GOT3 (cell line): Measurements from ENCODE around the gene AP4B1.
A peak's percentile ranks its signal among the peaks of the same experiment; 100 is the strongest.
"Not testable (repeated sequence)": the region's sequence is repeated elsewhere in the genome, so short reads cannot be mapped to it uniquely, and the experiment has no call there.

Experiments used
- DNase-seq: peaks from one replicate; lab custom pipeline; 2025; ENCODE audit warnings: mixed read lengths; lab: John Stamatoyannopoulos, UW

Gene AP4B1

GRCh38 chr1:113904674-113905434 lies at the start of gene AP4B1, which contains the start of gene DCLRE1B:
Gene AP4B1, minus strand, starts transcription at chr1:113904799. Its CDS starts 82 bp downstream, at chr1:113904717.
Gene DCLRE1B, plus strand, starts transcription at chr1:113905326. Its CDS starts 261 bp downstream, at chr1:113905587.
- peak; percentile 86 for DNase-seq

GRCh38 chr1:113951719-113952118 lies 47.1 kb upstream of the AP4B1 start:
- no peak for DNase-seq

DNA sequence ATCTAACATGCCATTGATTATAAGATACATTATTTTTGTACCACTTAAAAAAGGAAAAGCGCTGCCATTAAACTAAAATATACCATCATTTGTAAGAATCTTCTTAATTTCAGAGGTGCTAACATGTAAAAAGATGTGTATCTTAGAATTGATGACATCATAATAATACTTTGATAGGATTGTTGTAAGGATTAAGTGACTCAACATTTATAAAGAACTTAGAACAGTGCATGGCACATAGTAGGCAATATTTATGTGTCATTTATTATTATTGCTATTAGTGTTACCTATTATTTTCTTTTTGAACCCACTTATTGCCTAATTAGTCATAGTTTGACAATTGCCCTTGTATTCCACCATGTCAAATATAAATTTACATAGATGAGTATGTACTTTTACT lies 46.3 kb upstream of the AP4B1 start:
- no peak for DNase-seq

GRCh38 chr1:113949007-113949406 lies 44.4 kb upstream of the AP4B1 start:
- DNase-seq = no peak

GRCh38 chr1:113948151-113948550 lies 43.6 kb upstream of the AP4B1 start:
- not testable (repeated sequence) for DNase-seq

- no peak for DNase-seq
These were observed 42.9 kb upstream of the AP4B1 start for GRCh38 chr1:113947388-113948107.

DNA sequence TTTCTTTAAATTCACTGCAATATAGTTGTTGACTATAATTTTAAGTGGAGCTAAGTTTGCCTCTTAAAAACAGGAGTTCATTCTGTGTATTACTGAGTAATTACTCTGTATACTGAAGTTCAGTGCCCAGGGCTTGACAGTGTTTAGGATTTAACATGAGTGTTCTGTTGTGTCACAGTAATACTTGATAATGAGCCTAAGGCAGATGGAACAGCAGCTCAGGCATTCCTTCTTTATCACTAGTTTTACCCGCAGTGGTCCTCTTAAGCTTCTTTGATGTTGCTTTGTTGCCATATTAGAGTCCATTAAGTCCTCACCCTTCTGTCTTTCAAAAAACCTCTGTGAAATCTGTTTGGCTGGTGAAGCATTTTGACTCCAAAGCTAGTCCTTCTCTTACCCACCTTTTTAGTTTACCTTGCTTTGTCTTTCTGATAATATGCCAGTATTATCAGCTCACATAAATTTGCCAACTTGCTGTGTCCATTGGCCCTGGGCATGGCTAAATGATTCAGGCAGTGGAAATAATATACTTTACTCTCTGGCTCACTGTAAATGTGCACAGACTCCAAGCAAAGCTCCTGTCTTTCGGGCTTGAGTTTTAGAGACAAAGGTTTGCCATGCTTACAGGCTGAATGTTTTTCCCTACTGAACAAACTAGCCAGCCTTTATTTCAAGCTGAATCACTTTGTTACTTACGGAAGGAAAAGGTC lies 42.2 kb upstream of the AP4B1 start:
- DNase-seq = no peak

GRCh38 chr1:113946112-113946511 lies 41.5 kb upstream of the AP4B1 start:
- no peak for DNase-seq

DNA sequence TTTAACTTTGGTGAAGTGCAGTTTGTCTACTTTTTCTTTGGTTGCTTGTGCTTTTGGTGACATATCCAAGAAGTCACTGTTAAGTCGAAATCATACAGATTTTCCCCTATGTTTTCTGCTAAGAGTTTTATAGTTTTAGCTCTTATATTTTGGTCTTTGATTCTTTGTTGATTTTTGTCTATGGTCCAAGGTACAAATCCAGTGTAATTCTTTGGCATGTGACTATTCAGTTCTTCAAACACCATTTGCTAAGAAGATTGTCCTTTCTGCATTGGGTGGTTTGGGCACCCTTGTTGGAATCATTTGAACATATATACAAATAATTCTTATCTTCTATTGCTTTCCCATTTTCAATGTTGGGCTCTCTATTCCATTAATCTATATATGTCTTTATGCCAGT lies 40.7 kb upstream of the AP4B1 start:
- DNase-seq = no peak

DNA sequence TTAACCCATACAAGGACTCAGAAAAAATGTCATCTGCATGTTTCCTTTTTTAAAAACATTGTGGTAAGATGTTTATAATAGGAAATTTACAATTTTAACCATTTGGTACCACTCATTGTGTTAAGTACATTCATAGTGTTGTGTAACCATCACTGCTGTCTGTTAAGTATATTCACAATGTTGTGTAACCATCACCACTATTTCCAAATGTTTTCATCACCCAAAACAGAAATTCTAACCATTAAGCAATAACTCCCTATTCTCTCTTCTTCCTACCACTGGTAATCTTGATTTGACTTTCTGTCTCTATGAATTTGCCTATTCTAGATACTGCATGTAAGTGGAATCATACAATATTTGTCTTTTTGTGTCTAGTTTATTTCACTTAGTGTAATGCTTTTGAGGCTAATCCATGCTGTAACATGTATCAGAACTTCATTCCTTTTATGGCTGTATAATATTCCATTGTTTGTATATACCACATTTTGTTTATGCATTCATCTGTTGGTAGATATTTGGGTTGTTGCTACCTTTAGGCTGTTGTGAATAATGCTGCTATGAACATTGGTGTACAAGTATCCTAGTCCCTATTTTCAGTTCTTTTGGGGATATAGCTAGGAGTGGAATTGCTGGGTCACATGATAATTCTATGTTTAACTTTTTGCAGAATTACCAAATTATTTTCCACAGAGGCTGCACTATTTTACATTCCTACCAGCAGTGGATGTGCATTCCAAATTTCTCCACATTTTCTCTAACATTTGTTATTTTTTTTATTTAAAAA lies 38.6 kb upstream of the AP4B1 start:
- no peak for DNase-seq

- DNase-seq = no peak
These were observed 37.9 kb upstream of the AP4B1 start for GRCh38 chr1:113942527-113942926.

DNA sequence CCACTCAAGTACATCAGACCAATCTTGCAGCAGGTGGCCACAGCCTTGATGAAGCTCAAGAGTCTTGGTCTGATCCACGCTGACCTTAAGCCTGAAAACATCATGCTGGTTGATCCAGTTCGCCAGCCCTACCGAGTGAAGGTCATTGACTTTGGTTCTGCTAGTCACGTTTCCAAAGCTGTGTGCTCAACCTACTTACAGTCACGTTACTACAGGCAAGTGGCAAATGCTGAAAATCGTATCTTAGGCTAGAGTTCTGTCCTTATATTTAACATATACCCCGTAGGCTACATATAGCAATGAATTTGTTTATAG lies 36.6 kb upstream of the AP4B1 start:
- DNase-seq = no peak

DNA sequence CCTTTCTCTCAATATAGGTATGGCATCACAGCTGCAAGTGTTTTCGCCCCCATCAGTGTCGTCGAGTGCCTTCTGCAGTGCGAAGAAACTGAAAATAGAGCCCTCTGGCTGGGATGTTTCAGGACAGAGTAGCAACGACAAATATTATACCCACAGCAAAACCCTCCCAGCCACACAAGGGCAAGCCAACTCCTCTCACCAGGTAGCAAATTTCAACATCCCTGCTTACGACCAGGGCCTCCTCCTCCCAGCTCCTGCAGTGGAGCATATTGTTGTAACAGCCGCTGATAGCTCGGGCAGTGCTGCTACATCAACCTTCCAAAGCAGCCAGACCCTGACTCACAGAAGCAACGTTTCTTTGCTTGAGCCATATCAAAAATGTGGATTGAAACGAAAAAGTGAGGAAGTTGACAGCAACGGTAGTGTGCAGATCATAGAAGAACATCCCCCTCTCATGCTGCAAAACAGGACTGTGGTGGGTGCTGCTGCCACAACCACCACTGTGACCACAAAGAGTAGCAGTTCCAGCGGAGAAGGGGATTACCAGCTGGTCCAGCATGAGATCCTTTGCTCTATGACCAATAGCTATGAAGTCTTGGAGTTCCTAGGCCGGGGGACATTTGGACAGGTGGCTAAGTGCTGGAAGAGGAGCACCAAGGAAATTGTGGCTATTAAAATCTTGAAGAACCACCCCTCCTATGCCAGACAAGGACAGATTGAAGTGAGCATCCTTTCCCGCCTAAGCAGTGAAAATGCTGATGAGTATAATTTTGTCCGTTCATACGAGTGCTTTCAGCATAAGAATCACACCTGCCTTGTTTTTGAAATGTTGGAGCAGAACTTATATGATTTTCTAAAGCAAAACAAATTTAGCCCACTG lies 36.0 kb upstream of the AP4B1 start:
- DNase-seq = no peak

DNA sequence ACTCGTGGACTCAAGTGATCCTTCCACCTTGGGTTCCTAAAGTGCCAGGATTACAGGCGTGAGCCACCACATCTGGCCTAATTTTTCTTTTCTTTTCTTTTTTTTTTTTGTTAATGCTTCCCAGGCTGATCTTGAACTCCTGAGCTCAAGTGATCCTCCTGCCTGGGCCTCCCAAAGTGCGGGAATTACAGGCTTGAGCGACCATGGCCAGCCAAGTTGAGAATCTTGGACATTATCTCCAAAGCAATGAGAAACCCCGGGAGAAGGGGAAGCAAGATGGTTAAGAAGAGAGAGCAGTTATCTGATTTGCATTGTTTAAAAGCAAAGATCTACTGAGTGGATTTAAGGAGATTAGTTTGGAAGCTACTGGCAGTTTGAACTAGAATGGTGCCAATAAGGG lies 33.6 kb upstream of the AP4B1 start:
- DNase-seq = no peak

- DNase-seq = no peak
These were observed 32.5 kb upstream of the AP4B1 start for GRCh38 chr1:113937146-113937545.

- no peak for DNase-seq
These were observed 31.4 kb upstream of the AP4B1 start for GRCh38 chr1:113935970-113936369.

DNA sequence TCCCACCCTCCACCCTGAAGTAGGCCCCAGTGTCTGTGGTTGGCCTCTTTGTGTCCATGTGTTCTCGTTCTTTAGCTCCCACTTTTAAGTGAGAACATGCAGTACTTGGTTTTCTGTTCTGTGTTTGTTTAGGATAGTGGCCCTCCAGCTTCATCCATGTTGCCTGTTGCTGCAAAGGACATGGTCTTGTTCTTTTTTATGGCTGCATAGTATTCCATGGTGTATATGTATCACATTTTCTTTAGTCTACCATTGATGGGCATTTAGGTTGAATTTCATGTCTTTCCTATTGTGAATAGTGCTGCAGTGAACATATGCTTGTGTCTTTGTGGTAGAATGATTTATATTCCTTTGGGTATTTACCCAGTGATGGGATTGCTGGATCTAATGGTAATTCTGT lies 30.6 kb upstream of the AP4B1 start:
- no peak for DNase-seq

GRCh38 chr1:113934511-113935055 lies 30.0 kb upstream of the AP4B1 start:
- no peak for DNase-seq

DNA sequence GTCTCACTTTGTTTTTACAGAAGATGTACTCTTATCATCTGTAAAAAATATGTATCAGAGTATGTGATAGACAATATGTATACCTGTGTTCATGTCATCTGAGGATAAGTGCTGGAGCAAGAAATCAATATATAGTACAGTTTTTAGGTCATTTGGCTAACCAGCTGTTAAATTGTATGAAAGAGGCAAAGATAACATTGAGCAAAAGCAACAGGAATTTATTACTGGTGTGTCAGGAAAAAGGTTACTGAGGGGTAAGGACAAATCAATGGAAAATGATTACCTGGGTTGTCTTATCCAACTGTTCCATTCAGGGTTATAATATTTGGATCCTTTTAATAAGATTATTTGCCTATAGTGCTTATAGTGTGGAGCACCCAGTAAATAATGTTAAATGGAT lies 29.4 kb upstream of the AP4B1 start:
- no peak for DNase-seq

GRCh38 chr1:113931451-113931851 lies 26.9 kb upstream of the AP4B1 start:
- DNase-seq = no peak
